ENCODE data around the gene BAMBI.
A peak's percentile ranks its signal among the peaks of the same experiment; 100 is the strongest.

BAMBI gene

GRCh38 chr10:28669227-28670173, 7.8 kb upstream of the BAMBI start:
- no peak for FAIRE-seq
- DNase-seq (ENCODE audit: insufficient read length, low spot score) = no peak
- no peak for TF ChIP-seq SPI1 (IDR thresholded peaks at IDR 0.05; ENCODE audit: low read depth, low read length)
- TF ChIP-seq POLR2A (IDR thresholded peaks at IDR 0.05; ENCODE audit: low read depth, low read length) = no peak
- no peak for TF ChIP-seq TAF1 (IDR thresholded peaks at IDR 0.05; ENCODE audit: low read depth, low read length)
- TF ChIP-seq POLR2AphosphoS5 (IDR thresholded peaks at IDR 0.05; ENCODE audit: low read depth, low read length) = no peak
- TF ChIP-seq PAX5 (IDR thresholded peaks at IDR 0.05; ENCODE audit: insufficient read depth, low read length, severe bottlenecking) = no peak
- no peak for TF ChIP-seq POU2F2 (IDR thresholded peaks at IDR 0.05; ENCODE audit: low read depth, low read length)

DNA sequence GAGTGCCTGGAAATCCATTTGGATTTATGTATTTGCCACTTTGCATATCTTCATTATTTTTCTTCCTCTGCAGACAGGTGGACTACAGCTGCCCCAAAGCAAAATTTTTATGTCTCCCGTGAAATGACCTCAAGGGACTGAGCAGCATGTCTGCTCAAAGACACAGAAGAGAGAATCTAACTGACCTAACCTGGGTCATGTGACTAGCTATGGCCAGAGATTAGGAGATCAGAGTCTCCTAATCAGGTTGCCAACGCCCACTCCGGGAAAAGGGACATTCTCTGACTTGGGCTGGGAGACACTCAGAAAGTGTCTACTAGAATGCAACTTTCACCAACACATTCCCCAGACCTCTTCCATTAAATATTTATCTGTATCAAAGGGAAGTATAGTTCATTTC, 2.5 kb upstream of the BAMBI start:
- FAIRE-seq = no peak
- TF ChIP-seq POU2F2 (IDR thresholded peaks at IDR 0.05; ENCODE audit: low read depth, low read length) (no peak), SPI1 (IDR thresholded peaks at IDR 0.05; ENCODE audit: low read depth, low read length) (no peak), POLR2AphosphoS5 (IDR thresholded peaks at IDR 0.05; ENCODE audit: low read depth, low read length) (no peak), TAF1 (IDR thresholded peaks at IDR 0.05; ENCODE audit: low read depth, low read length) (no peak), POLR2A (IDR thresholded peaks at IDR 0.05; ENCODE audit: low read depth, low read length) (no peak), PAX5 (IDR thresholded peaks at IDR 0.05; ENCODE audit: insufficient read depth, low read length, severe bottlenecking) (no peak)
- DNase-seq (ENCODE audit: insufficient read length, low spot score) = no peak

- FAIRE-seq (peak; percentile 28), DNase-seq (ENCODE audit: insufficient read length, low spot score) (no peak)
- no peak for TF ChIP-seq SPI1 (IDR thresholded peaks at IDR 0.05; ENCODE audit: low read depth, low read length)
- TF ChIP-seq PAX5 (IDR thresholded peaks at IDR 0.05; ENCODE audit: insufficient read depth, low read length, severe bottlenecking) = no peak
- no peak for TF ChIP-seq TAF1 (IDR thresholded peaks at IDR 0.05; ENCODE audit: low read depth, low read length)
- TF ChIP-seq POLR2AphosphoS5 (IDR thresholded peaks at IDR 0.05; ENCODE audit: low read depth, low read length) = no peak
- no peak for TF ChIP-seq POLR2A (IDR thresholded peaks at IDR 0.05; ENCODE audit: low read depth, low read length)
- no peak for TF ChIP-seq POU2F2 (IDR thresholded peaks at IDR 0.05; ENCODE audit: low read depth, low read length)
These were observed 874 bp upstream of the BAMBI start for GRCh38 chr10:28676326-28676967.

DNA sequence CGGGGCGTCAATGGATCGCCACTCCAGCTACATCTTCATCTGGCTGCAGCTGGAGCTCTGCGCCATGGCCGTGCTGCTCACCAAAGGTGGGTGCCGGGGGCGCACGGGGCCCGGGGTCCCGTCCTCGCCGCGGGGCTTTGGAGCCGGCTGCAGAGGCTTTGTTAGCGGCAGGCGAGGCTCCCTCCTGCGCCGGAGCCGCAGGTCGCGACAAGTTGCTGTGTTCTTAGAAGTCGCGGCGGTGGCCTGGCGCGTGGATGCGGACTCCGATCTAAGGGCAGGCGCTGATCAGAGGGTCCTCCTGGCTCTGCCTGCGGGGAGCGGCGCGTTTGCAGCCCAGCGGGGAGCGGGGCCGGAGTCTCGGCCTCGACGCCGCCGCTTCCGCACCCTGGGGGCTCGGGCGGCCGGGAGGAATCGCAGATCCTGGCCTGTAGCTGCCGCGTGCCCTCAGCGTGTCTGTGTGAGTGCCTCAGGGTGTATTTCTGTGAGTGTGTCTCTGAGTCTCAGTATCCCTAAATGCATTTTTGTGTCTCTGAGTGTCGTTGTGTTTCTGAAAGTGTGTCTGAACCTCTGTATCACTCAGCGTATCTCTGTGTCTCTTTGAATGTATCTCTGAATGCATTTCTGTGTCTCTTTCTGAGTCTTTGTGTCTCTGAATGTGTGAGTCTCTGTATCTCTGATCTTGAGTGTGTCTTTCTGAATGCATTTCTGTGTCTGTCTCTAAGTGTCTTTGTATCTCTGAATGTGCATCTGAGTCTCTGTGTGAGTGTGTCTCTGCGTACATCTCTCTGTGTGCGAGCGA, 766 bp downstream of the BAMBI start:
- TF ChIP-seq TAF1 (IDR thresholded peaks at IDR 0.05; ENCODE audit: low read depth, low read length) (no peak), SPI1 (IDR thresholded peaks at IDR 0.05; ENCODE audit: low read depth, low read length) (no peak), POLR2A (IDR thresholded peaks at IDR 0.05; ENCODE audit: low read depth, low read length) (no peak), PAX5 (IDR thresholded peaks at IDR 0.05; ENCODE audit: insufficient read depth, low read length, severe bottlenecking) (no peak), POU2F2 (IDR thresholded peaks at IDR 0.05; ENCODE audit: low read depth, low read length) (no peak), POLR2AphosphoS5 (IDR thresholded peaks at IDR 0.05; ENCODE audit: low read depth, low read length) (no peak)
- DNase-seq (ENCODE audit: insufficient read length, low spot score) = no peak
- no peak for FAIRE-seq

GRCh38 chr10:28678687-28679457, 1.6 kb downstream of the BAMBI start:
- no peak for TF ChIP-seq POLR2AphosphoS5 (IDR thresholded peaks at IDR 0.05; ENCODE audit: low read depth, low read length)
- TF ChIP-seq PAX5 (IDR thresholded peaks at IDR 0.05; ENCODE audit: insufficient read depth, low read length, severe bottlenecking) = no peak
- TF ChIP-seq TAF1 (IDR thresholded peaks at IDR 0.05; ENCODE audit: low read depth, low read length) = no peak
- no peak for TF ChIP-seq SPI1 (IDR thresholded peaks at IDR 0.05; ENCODE audit: low read depth, low read length)
- TF ChIP-seq POLR2A (IDR thresholded peaks at IDR 0.05; ENCODE audit: low read depth, low read length) = no peak
- no peak for TF ChIP-seq POU2F2 (IDR thresholded peaks at IDR 0.05; ENCODE audit: low read depth, low read length)
- FAIRE-seq (no peak), DNase-seq (ENCODE audit: insufficient read length, low spot score) (no peak)

DNA sequence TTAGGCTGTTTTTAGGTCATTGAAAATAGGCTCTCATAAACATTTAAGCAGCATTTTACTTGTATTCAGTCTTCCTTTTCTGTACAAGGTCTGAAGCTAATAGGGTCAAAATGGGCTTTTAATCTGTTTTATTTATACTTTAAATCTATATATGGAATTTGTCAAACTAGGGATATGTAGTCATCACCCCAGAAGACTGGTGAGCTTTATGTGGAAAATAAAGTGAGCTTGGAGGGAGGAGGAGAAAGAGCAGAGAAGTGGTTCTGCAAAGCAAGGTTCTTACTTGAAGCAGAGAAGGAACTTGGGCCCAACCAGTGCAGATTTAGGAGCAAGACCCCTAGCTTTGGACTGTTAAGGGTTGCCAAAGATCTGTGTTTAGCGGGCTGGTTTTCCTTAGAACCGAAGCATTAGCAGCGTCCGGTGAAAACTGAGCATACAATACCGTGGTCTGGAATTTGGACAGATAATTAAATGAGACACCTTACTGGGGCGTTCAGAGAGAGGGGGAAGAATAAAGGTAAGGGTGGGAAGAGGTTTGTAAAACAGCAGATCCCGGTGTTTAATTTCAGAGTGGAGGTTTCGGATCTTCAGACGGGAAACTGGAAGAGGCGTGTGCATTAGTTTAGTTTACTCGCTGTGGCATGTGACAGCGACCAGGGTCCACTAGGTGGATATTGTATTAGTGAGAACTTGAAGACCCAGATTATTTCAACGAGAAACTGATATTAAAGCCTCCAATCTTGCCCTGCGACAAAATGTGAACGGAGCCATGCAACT, 2.4 kb downstream of the BAMBI start:
- no peak for DNase-seq (ENCODE audit: insufficient read length, low spot score)

GRCh38 chr10:28680358-28680752, 3.0 kb downstream of the BAMBI start:
- FAIRE-seq = no peak
- TF ChIP-seq PAX5 (IDR thresholded peaks at IDR 0.05; ENCODE audit: insufficient read depth, low read length, severe bottlenecking) = no peak
- TF ChIP-seq SPI1 (IDR thresholded peaks at IDR 0.05; ENCODE audit: low read depth, low read length) = no peak
- no peak for TF ChIP-seq POLR2A (IDR thresholded peaks at IDR 0.05; ENCODE audit: low read depth, low read length)
- no peak for TF ChIP-seq TAF1 (IDR thresholded peaks at IDR 0.05; ENCODE audit: low read depth, low read length)
- TF ChIP-seq POU2F2 (IDR thresholded peaks at IDR 0.05; ENCODE audit: low read depth, low read length) = no peak
- TF ChIP-seq POLR2AphosphoS5 (IDR thresholded peaks at IDR 0.05; ENCODE audit: low read depth, low read length) = no peak
- DNase-seq (ENCODE audit: insufficient read length, low spot score) = no peak

More for the DNA sequence above, 2.4 kb downstream of the BAMBI start:
- no peak for FAIRE-seq
- TF ChIP-seq POLR2AphosphoS5 (IDR thresholded peaks at IDR 0.05; ENCODE audit: low read depth, low read length) (no peak), PAX5 (IDR thresholded peaks at IDR 0.05; ENCODE audit: insufficient read depth, low read length, severe bottlenecking) (no peak), POU2F2 (IDR thresholded peaks at IDR 0.05; ENCODE audit: low read depth, low read length) (no peak), TAF1 (IDR thresholded peaks at IDR 0.05; ENCODE audit: low read depth, low read length) (no peak), SPI1 (IDR thresholded peaks at IDR 0.05; ENCODE audit: low read depth, low read length) (no peak), POLR2A (IDR thresholded peaks at IDR 0.05; ENCODE audit: low read depth, low read length) (no peak)
